ENCODE results near the gene COL24A1.
"Not testable (repeated sequence)": the region's sequence is repeated elsewhere in the genome, so short reads cannot be mapped to it uniquely, and the experiment has no call there.

The COL24A1 gene

DNA sequence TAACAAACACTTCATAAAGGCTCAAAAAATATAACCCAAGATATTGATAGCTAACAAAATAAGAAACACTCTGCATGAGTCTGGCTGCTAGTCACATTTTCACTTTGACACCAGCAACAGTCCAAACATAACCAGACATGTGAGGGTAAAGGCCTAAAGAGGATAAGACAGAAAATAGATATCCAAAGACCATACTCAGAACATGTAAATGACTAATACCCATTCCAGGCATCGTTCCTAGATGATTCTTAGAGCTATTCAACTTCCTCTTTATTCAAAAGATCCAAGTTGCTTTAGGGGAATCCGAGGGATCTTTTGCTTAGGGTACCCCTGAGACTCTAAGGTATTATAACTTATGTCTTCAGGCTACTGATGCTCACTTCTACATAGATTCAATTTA lies 5.1 kb downstream of the COL24A1 start:
- DNase-seq: no peak

DNA sequence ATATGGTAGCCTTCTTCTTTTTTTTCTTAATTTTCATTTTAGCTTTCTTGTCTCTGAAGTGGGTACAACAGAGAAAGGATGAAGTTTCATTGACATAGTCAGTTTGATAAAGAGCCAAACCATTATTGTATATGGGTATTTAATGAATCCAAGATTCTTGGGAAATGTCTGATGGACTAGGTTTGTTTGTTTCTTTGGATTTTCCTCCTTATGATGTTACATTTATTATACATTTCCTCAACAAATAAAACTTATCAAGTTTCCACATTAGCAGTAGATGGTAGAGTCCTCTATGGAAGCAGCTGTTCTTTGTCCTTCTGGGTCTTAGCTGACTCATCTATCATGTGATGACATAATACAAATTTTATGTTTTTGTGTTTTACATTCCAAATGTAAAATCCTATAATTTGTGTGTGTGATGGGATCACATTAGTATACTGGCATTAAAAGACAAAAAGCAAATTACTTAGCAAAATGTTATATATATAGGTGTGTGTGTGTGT lies 6.0 kb downstream of the COL24A1 start:
- DNase-seq: no peak

DNA sequence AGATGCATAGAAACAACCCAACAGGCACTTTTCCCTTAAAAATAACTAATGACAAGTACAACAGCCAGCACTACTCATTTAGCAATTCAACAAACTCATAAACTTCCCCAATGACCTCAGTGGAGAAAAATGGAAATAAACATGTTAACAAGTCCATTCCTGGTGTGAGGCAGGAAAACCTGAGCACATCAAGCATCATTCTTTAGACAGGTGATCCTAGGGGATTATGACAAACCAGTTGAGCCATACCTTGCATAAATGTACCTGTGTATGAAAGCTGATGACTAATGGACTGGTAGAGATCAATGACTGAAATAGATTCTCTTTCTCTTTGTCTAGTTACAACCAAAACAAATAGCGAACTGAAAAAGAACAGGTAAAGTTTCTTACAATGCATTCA lies 7.0 kb downstream of the COL24A1 start:
- no peak for DNase-seq

DNA sequence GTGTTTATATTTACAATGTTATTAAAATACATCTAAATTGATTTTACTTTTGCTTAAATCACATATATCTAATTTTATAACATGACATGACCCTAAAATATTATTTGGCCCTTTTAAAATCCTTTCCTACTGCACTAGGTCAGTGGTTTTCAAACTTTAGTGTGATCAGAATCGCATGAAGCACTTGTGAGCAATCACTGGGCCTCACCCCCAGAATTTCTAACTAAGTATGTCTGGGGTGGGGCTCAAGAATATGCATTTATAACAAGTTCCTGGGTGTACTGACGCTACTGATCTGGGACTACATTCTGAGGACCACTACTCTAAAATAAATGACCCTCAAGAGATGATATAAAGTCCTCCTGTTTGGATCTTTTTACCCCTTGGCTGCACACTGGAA lies 8.8 kb downstream of the COL24A1 start:
- no peak for DNase-seq

DNA sequence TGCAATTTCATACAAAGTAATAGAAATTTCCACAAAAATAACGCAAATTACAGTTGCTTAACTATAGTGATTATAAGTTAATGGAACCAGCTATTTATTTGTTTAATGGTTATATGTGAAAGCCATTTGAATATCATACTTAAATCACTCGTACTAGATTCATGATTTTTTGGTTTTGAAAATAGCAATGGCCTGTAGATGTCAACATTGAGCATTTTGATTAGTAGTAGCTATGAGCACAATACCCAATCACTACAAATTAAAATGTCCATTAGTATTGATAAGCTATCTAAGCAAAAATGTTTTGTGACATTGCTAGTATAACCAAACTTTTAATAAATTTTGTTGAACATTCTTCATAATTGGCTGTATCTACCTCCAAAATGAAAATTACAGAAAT lies 10.0 kb downstream of the COL24A1 start:
- DNase-seq: no peak

DNA sequence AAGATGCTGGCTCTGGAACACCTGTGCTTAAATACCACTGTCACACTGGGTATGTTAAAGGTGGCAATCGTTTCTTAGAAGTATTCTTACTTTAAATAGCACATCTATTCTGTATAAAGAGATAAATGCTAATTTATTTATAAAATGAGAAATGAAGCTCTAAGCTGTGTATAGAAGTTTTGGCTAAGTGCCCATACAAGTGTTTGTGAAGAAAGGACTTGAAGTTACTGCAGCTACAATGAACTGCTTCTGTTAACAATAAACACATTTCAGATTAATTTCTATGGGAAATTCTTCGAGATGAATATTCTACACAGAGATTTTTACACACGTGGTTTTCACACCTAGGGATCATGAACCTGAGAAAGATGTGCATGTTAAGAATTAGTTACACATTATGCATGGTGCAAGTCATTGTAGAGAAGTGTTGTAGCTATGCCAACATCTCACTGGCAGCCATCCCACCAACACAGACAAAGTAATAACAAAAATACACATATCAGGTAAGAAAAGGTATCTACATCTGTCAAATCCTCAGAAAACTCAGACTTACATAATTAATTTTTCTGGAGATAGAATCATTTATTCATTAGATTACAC lies 16.2 kb downstream of the COL24A1 start:
- no peak for DNase-seq

DNA sequence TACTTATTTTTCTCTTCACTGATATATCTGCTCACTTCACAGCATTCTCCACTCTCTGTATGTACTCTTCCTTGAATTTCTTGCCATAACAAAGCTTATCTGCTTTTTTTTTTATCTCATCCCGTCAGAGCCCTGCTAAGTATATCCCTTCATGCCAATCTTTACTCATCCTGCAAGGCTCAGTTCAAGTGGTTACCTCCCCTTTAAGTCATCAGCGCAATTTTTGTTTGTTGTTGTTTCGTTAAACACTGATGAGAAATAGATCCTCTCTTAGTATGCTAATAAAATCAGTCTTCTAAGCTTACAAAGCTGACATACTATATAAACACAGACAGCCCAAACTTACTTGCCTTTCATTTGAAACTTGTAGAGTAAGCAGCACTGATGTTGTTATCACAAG lies 17.8 kb downstream of the COL24A1 start:
- DNase-seq: no peak

DNA sequence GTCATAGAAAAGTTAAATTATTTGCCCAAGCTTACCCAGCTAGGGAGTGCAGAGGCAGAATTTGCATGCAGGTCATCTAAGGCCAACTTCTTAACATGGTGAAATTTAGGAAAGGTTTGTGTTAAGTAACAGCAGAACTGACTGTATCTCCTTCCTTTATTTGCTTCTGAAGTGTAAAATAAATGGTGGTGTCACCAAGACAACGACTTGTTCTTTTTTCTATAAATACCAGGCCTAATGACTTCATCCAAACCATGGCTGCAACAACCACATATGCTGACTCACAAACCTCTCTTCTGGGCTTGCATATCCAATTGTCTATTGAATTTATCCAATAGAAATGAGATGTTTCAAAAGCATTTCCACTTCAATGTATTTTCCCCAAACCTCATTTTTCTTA lies 19.1 kb downstream of the COL24A1 start:
- no peak for DNase-seq

DNA sequence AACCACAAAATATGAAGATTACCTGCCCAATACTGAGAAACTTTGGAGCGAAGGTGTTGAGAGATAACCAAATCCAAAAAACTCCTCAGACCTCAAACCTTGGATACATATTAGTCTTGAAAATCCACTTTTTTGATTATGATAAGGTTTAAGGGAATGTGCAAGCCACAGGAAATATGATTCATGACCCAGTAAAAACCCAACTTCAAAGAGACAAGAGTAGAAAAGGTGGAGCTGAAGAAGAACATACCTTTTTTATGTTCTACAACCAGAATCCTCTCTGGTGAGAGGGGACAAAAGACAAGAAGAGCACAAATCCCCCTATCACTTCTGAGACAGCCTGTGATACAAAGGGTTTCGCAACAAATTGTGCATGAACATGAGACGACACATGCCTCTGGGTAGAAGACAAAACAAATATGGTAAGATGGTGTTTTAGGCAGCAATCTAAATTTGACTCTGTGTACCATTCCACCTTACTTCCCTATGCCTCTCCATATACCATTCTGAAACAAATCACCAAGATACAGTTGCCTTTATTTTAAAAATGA lies 37.3 kb downstream of the COL24A1 start:
- no peak for DNase-seq

DNA sequence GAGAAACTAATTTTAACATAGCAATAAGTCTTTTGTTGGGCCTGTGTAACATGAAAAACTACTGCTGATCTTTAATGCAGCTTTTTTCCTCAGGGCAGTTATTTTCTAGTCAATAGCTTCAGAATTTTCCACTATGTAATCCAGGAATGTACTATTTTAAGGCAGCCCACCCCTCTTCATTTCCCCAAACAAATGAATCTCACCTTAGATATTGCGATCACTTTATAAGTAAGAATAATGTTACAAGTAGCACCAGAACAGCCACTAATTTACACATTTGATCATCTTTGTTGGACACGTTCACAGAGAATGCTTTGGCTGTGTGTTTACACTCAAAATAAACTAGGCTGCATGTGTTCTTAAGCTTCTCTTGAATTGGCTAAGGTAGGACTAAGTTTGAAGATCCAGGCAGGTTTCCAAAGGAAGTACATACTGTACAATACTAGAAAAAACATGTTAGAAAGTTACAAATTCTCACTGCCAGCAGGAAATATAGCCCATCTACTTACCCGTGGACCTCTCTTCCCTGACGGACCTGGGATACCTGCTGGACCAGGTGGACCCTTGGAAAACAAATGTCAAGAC lies 41.7 kb downstream of the COL24A1 start:
- DNase-seq: no peak

DNA sequence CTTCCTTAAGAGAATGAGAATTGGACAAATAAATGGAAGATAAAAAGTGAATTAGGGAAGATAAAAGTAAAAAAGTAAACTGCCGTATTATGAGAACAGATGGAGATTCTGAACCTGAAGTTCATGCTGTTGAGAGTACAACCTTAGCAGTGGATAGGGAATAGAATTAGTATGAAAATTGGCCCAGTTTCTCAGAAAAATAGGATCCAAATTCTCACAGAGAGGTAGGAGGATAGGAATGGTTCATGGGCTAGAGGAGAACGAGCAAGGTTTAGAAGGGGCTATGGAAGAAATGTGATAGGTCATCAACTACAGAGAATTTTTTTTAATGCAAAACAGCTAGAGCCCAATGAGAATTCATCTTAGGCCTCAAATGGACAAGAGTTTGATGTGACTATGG lies 42.3 kb downstream of the COL24A1 start:
- DNase-seq: no peak

DNA sequence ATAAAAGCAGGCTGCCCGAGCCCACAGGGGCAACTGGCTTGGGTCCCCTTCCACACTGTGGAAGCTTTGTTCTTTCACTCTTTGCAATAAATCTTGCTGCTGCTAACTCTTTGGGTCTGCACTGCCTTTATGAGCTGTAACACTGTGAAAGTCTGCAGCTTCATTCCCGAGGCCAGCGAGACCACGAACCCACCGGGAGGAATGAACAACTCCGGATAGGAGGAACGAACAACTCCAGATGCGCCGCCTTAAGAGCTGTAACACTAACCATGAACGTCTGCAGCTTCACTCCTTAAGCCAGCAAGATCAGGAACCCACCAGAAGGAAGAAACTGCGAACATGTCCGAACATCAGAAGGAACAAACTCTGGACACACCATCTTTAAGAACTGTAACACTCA lies 45.0 kb downstream of the COL24A1 start:
- not testable (repeated sequence) for DNase-seq

DNA sequence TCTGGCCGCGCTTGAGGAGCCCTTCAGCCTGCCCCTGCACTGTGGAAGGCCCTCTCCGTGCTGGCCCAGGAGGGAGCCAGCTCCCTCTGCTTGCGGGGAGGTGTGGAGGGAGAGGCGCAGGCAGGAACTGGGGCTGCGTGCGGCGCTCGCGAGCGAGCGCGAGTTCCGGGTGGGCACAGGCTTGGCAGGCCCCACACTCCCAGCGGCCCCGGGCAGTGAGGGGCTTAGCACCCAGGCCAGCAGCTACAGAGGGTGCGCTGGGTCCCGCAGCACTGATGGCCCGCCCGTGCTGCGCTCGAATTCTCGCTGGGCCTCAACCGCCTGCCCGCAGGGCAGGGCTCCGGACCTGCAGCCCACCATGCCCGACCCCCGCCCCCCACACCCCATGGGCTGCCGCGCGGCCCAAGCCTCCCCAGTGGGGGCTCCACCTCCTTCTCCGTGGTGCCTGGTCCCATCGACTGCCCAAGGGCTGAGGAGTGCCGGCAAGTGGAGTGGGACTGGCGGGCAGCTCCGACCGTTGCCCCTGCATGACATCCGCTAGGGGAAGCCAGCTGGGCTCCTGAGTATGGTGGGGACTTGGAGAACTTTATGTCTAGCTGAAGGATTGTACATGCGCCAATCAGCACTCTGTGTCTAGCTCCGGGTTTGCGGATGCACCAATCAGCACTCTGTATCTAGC lies 46.0 kb downstream of the COL24A1 start:
- no peak for DNase-seq

DNA sequence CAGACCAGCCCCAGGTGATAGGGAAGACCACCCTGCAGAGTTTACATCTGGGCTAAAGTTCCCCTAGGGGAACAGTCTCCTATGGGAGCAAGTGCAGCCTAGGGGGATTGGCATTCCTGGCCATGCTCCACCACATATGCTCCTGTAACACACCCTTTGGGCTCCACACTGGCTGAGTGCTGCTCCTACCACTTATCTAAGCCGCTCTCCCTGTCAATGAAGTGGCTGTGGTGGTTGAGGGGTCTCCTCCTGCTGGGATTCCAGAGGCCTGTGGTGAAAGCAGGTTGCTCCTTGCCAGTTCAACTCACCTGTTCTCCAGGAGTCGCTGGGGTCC lies 51.1 kb downstream of the COL24A1 start:
- DNase-seq: no peak

DNA sequence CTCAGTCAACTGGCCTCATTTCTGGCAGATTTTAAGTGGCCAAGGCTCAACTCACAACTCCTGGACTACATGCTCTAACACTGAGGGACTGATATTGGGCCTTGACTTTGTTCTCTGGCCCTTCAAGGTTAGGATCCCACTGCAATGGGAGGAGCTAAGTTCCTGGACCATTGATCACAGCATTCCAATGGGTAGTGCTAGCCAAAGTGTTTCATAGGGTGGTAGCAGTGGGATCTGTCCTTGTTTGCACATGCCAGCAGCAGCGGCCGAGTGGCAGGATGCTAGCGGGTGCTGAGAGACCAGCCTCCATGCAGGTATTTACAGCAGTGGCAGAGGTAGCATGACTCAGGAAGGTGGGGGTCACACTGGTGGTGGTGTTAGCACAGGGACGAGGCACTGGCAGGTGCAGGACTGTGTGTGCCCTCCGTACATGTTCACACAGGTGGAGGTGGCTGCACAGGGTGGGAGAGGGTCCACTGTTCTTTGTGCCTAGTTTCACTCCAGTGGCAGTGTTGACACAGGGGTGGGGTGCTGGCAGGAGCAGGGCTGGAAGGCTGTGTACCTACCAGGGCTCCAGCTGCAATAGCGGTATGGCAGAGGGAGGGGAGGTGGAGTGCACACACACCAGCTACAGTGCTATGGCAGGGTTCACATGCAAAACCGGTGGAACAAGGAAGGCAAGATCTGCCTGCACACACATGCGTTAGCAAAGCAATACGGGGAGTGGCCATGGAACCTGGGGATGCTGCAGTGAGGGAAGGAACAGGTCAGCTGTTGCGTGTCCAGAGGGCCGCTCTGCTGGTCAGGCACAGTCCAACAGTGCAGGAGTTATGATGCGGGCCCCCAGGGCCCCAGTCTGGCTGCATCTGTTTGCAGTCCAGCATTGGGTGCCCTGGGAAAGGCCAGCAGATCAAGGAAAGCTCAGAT lies 51.7 kb downstream of the COL24A1 start:
- no peak for DNase-seq

DNA sequence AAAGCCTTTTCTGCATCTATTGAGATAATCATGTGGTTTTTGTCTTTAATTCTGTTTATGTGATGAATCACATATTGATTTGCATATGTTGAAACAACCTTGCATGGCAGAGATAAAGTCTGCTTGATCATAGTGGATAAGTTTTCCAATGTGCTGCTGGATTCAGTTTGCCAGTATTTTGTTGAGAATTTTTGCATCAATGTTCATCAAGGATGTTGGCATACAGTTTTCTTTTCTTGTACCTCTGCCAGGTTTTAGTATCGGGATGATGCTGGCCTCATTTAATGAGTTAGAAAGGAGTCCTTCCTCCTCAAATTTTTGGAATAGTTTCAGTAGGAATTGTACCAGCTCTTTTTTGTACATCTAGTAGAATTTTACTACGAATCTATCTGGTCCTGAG lies 55.0 kb downstream of the COL24A1 start:
- DNase-seq: no peak

DNA sequence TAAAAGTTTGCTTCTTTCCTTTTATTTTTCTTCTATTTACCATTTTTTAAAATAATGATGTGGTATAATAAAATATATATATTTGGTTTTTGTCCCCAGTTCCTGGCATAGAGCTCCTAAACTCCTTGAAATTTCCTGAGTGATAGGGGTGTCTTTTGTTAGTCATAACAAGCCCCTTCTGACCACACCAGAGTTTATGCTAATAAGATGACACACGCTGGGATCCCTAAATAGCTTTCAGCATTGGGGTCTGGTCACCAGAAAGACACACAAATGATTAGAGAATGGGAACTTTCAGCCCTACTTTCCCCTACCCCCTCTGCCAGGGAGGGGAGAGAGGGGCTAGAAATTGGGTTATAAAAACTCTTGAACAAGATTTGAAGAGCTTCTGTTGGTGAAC lies 56.2 kb downstream of the COL24A1 start:
- DNase-seq: no peak

DNA sequence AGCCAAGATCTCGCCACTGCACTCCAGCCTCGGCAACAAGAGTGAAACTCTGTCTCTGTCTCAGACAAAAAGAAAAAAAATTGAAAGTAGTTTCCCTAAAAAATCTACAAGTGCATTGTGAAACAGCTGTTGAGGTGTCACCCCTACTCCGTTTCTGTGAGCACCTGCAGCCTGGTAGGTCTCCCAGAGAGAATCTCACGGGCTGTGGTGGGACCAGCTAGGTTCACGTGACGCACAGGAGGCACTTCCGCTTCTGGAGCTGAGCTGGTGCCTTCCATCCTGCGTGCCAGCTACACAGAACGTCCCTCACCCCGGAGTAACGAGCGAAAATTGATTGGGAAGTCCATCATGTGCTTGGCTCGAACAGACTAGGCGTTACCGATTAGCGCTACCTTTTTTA lies 66.8 kb downstream of the COL24A1 start:
- no peak for DNase-seq

DNA sequence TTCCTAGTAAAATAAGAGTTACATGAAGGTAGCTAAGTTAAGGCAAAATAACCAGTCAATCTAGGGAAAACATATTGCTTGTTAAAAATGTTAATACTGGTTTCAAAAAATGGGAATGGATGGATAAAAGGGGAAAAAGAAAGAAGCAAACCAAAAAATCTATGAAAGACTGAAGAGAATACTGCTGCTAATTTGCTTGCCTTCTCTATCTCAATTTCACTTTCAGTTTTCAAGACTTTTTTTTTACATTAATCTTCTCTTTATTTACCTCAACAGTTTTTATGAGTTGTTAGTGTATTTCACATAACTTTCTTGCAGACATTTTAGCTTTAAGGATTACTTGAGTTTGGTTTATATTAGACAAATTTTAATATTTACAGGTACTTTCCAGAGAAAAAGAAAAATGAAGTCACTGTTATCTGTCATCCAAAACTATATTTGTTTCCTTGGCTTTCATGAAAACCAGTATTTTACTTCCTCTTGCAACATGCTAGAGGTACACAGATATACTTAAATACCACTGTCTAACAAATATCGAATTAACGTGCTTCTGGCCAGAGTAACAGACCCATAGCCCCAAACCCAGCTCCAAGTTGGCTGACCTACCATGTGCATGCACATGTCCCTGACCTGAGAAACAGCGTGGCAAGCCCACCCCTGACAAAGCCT lies 70.7 kb downstream of the COL24A1 start:
- DNase-seq: no peak

DNA sequence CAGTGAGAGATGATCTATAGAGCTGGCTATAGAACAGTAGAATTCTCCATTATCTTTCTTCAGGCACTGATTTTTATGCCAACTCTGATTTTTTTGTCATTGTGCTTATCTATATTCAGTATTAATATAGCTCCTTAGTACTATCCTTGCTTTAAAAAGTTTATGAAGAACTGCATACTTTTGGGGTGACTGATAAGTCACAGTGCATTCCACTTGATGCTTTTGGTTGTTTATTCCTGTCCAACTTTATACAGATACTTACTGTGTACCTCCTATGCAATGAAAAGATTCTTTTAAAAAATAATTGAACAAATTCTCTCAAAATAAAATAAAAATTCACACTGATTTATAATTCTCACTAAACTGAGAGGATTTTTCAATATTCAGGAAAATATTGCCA lies 71.6 kb downstream of the COL24A1 start:
- no peak for DNase-seq

DNA sequence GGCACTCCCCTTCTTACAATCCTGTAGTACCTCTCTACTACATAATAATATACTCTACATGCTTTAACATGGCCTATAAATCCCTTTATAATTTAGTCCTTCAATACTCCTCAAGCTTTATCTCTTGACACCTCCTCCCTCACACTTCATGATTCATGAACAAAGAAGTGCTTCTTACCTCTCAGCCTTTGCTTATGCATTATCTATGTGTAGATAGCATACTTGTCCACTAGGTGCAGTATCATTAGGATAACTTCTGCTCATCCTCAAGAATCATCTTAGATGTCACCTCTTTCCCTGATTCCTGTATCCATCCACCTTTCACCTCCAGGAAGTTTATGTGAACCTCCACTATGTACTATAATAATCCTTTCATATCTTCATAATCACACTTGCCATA lies 74.4 kb downstream of the COL24A1 start:
- no peak for DNase-seq

DNA sequence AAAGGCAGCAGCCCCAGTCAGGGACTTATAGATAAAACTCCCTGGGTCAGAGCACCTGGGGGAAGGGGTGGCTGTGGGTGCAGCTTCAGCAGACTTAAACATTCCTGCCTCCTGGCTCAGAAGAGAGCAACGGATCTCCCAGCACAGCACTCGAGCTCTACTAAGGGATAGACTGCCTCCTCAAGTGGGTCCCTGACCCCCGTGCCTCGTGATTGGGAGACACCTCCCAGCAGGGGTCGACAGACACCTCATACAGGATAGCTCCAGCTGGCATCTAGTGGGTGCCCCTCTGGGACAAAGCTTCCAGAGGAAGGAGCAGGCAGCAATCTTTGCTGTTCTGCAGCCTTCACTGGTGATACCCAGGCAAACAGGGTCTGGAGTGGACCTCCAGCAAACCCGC lies 84.1 kb downstream of the COL24A1 start:
- DNase-seq: not testable (repeated sequence)

DNA sequence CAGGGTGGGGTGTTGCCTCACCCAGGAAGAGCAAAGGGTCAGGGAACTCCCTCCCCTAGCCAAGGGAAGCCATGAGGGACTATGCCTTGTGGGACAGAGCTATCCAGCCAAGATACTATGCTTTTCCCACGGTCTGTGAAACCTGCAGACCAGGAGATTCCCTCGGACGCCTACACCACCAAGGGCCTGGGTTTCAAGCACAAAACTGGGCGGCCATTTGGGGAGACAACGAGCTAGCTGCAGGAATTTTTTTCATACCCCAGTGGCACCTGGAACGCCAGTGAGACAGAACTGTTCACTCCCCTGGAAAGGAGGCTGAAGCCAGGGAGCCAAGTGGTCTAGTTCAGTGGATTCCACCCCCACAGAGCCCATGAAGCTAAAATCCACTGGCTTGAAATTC lies 84.7 kb downstream of the COL24A1 start:
- not testable (repeated sequence) for DNase-seq

Measured in KG1 (cell line).